GM18867 (cell line): ENCODE data around the gene FAM89A.

Experiments used
- ATAC-seq: cut with Tn5 transposase; IDR thresholded peaks from one replicate; pipeline ENCODE4 v1.9.1; 2021; ENCODE audit warnings: mild to moderate bottlenecking, moderate library complexity; ENCODE audit not compliant: unreplicated experiment

Gene FAM89A

DNA sequence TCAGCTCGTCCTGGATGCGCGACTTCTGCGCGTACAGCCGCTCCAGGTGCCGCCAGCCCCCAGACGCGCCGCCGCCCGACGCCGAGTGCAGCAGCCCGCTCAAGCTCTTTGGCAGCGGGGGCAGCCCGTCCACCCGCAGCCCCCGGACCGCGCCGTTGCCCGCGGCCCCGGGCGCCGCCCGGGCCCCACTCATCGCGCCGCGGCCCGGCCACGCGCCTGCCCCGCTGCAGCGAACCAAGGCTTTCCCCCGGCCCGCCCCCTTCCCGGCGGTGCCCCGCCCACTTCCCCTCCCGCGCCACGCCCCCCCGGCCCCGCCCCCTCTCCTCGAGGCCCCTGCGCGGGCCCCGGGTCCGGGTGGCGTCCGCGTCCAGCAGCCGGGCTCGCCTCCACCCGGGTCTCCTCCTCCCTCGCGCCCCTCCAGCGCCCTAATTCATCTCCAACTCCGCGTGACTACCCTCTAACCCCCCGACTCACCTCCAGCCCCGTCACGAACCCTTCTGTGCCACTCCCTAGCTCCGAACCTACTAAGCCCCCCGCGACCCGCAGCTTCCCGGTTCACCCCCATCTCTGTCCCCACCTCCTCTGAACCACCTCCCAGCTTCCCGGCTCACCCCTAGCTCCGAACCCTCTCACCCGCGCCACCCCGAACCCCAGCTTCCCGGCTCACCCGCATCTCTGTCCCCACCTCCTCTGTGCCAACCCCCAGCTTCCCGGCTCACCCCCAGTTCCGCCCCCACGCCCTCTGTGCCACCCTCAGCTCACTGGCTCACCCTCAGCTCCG lies at the start of gene FAM89A:
FAM89A (minus strand) TSS at position 236 of the 781 bp plus-strand sequence; CDS start at position 193, 43 bp downstream.
- peak; percentile 76 for ATAC-seq

DNA sequence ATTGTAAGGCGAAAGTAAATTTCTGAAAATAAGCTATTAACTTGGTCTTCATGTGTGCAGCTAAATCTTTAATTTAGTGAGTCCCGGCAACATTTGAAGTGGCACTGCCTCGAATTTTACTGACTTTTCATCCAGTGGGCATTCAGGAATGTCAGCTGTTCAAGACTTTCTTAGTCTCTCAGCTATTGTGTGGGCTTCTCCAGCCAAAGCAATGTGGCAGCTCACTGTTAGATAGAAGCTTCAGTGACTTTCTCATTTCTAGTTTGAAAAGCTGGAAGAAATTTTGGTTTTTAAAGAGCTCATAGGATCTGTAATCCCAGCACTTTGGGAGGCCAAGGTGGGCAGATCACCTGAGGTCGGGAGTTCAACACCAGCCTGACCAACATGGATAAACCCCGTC lies 44.3 kb upstream of the FAM89A start:
- no peak for ATAC-seq

DNA sequence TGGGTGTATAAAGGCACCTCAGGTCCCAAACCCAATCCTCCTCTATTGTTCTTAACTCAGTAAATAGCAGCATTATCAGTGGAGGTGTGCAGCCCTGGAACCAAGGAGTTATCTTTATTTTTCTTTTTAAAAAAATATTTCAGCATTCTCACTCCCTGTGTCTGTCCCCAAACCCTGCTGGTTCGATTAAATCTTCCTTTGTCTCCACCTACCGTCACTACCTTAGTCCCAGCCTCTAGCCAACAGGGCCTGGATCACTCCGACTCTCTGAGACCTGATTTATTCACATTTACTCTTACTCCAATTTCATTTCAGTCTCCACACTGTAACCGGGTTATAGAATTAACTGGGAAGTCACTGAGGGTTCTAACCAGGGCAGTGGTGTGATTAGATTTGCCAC lies 39.1 kb upstream of the FAM89A start:
- no peak for ATAC-seq

- ATAC-seq, result no peak
Measured at GRCh38 chr1:231078250-231078649, 38.2 kb upstream of the FAM89A start.

DNA sequence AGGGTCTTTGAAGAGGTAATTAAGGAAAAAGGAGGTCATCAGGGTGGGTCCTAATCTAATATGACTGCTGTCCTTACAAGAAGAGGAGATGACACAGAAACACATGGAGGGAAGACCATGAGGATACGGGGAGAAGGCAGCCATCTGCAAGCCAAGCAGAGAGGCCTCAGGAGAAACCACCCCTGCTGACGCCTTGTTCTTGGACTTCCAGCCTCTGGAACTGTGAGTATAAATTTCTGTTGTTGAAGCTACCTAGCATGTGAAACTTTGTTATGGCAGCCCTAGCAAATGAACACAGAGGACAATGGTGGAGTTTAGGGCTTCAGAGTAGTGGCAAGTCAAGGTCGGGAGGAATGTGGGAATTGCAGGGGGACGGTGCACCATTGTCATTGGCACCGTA lies 36.7 kb upstream of the FAM89A start:
- ATAC-seq, result no peak

GRCh38 chr1:231075497-231075896 lies 35.4 kb upstream of the FAM89A start:
- no peak for ATAC-seq

- ATAC-seq, result no peak
Measured at GRCh38 chr1:231075020-231075419, 35.0 kb upstream of the FAM89A start.

DNA sequence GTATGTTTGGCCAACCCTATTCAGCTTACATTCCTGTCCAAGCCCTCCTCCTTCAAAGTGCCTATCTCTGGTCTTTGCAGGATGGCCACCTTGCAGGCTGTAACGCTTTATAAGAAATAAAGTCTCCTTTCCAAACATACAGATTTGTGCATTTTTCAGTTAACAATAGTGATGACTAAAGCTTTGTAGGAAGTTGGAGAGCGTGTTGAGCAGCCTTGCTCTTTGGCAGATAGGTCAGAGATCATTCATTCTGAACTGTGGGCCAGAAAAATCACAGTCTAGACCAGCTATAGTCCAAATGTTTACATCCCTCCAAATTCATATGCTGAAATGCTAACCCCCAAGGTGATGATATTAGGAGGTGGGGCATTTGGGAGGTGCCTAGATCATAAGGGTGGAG lies 34.0 kb upstream of the FAM89A start:
- no peak for ATAC-seq

GRCh38 chr1:231073331-231073730 lies 33.3 kb upstream of the FAM89A start:
- ATAC-seq, result no peak

- ATAC-seq, result no peak
Measured at GRCh38 chr1:231072502-231073094, 32.5 kb upstream of the FAM89A start.

- no peak for ATAC-seq
Measured at GRCh38 chr1:231072041-231072440, 32.0 kb upstream of the FAM89A start.

DNA sequence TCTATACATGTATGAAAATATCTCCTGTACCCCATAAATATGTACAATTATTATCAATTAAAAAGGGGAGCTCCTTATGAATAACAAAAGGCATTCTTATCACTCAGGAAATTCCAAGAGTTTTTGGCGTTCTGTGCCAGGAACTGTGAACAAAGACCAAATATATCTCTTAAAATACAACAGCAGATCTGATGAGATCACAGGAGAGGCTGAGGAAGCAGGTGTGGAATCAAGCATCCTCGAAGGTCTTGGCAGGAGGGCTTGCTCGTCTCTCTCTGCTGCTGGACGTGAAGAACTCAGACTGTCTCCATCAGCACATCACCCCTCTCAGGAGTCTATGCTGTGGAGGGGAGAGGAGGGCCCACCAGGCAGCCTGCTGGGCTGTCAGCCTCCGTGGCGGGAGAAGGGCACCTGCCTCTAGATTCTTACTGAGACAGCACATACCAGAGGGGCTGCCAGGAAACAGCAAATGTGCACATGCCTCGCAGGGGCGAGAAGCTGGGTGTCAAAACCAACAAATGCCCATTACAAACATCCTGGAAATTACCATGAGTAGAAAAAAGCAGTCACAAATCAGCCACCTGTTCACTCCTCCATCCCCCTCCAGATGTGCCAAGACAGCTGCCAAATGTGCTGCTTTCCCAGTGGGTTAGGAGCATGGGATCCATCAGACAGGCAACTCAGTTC lies 30.8 kb upstream of the FAM89A start:
- ATAC-seq, result no peak

DNA sequence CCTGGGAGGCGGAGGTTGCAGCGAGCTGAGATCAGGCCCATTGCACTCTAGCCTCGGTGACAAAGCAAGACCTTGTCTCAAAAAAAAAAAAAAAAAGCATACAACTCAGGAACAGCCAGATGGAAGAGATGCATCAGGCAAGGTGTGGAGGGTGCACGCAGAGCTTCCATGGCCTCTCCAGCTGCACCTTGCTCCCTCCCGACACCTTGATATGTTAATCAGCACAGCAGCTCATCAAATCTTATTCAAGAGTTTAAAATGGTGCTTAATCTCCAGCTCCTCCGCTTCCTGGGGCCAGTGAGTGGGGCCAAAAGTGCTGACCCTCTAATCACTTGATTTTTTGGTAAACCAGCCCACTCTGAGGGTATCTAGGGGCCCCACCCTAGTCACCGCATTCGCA lies 29.3 kb upstream of the FAM89A start:
- ATAC-seq, result no peak

DNA sequence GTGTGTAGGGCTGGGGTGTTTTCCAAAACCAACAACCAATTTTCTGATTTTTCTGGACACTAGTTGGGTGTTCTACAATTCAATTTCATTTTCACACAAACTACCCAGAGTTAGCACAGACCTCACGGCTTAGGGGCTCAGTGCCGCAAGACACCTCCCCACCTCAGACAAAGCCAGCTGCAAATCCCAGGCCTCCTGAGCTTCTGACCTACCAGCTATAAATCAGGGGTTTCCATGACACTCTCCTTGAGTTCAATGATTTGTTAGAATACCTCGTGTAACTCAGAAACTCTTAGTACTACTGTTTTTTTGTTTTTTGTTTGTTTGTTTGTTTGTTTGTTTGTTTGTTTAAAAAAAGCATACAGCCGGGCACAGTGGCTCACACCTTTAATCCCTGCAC lies 28.7 kb upstream of the FAM89A start:
- ATAC-seq, result no peak

- ATAC-seq, result no peak
Measured at GRCh38 chr1:231065510-231066241, 25.6 kb upstream of the FAM89A start.

DNA sequence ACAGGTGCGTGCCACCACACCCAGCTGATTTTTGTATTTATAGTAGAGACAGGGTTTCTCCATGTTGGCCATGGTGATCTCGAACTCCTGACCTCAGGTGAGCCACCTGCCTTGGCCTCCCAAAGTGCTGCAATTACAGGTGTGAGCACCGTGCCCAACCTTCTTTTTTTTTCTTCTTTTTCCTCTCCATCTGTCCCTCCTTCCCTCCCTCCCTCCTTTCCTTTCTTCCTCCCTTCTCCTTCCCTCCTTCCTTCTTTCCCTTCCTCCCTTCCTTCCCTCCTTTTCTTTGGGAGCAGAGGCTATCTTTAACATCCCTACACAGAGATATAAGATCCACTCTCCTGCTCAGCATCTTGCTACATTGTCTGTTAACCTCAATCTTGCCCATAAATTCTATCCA lies 24.4 kb upstream of the FAM89A start:
- ATAC-seq, result no peak

- no peak for ATAC-seq
Measured at GRCh38 chr1:231063331-231063730, 23.3 kb upstream of the FAM89A start.

DNA sequence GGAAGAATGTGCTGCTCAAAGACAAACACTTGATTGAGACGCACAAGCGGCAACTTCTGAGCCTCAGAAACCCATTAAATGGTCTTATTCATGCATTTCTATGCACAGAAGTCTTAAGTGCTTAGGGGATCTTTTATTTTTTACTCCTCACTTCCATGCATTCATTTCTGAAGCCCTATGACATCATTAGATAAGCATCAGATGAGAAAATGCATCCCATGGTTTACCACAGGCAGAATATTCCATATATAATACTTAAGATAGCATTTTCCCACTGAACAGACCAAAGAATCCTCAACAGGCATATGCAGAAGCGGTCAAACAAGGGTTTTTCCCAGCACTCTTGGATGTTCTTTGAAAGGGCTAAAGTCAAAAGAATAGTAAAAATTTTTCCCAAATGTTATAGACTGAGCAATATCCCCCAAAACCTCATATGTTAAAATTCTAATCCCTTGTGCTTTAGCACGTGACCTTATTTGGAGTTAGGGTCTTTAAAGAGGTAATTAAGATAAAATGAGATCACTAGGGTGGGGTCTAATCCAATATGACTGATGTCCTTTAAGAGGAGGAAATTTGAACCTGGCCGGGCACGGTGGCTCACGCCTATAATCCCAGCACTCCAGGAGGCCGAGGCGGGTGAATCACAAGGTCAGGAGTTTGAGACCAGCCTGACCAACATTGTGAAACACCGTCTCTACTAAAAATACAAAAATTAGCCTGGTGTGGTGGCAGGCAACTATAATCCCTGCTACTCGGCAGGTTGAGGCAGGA lies 22.6 kb upstream of the FAM89A start:
- no peak for ATAC-seq

DNA sequence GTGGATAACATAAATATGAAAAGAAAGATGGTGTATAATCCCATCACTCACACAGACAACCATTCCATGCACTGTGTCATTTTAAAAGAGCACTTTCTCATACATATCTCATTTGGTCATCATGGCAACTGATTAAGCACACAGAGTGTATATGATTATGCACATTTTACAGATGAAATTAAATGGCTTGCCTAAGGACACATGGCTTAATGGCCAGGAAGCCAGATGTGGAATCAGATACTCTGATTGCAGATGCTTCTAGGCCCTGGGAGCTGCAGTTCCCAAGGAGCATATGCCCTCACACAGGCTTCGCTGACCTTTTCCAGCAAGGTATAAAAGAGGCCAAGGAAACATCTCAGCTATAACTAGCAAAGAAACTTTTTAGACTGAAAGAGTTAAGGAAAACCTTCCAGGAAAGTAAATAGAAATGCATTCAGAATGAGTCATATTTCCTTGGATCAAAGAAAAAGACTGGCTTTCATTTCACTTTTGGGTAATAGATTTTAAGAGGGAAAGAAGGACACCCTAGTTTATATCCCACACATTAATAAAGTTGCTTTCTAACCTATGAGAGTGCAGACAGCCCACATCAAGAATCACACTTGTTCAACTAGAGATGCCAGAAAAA lies 19.6 kb upstream of the FAM89A start:
- no peak for ATAC-seq

DNA sequence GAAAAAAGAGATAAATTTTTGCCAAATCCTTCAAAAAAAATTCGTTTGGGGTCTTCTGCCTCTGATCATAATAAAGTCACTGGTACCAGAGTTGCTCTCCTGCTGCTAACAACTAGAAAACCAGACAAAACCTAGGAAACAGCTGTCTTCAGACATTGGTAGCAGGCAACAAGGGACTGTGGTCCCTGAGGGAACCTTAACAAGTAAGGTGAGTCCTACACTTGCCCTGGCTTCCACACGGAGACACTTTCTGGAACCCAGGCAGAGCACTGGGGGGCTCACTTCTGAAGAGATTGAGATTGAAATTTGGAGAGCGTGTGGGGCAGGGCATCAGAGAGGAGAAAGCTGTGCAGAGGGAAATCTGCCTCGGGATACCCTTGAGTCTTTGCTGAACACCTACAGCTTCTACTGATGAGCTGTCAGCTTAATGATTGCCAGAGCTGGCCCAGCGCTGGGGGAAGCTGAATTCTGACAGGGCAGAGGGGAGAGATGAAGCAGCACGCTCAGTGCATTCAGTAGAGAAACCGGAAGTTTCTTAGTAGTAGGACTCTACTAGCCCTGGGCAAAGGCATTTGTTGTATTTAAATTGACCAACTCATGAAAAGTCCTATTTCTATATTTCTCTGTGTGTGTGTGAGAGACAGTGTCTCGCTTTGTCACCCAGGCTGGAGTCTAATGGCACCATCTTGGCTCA lies 18.5 kb upstream of the FAM89A start:
- no peak for ATAC-seq
